Naive thymus-derived CD8-positive, alpha-beta T cell (primary cell): Measurements from ENCODE around the gene SCN11A. TPM values are rescaled to one million over a fixed set of nuclear protein-coding genes. Genes with fewer than 3 reads are reported as not detected.
A peak's percentile ranks its signal among the peaks of the same experiment; 100 is the strongest.

Source experiments
- ATAC-seq, 2 donors: fragments of 150-1000 bp; cut with Tn5 transposase in 1 of 2; sonication (Bioruptor Pico), chemical (Tn5 transposase) in 1 of 2; 1 replicate in 1 of 2; 2 replicates in 1 of 2; pipeline ENCODE4 v1.10.0; 2021; ENCODE audit warnings: mild to moderate bottlenecking in 2 of 2, moderate library complexity in 2 of 2
- POLR2A ChIA-PET: fragments of 350-600 bp; sonication (Branson Sonifier 250); formaldehyde crosslinking; loops from one replicate; lab custom pipeline; 2021; ENCODE audit warnings: antibody characterized with exemption; lab: Charles Lee
- DNase-seq, 10 donors: peaks; one replicate each; pipeline versions ENCODE4 v3.0.0 to v3.0.0-alpha.2; 2020 to 2022
- H3K27ac Mint-ChIP-seq, 10 donors: one replicate each; pipeline ENCODE4 v1.8.0; 2020 to 2022; ENCODE audit warnings: mild to moderate bottlenecking in 10 of 10, mixed read lengths in 10 of 10, moderate library complexity in 4 of 10, inconsistent platforms in 1 of 10
- H3K27me3 Mint-ChIP-seq, 5 donors: one replicate each; pipeline ENCODE4 v1.8.0; 2021 to 2022; ENCODE audit warnings: mixed read lengths in 5 of 5
- H3K36me3 Mint-ChIP-seq, 3 donors: one replicate each; pipeline ENCODE4 v1.8.0; 2020 to 2022; ENCODE audit warnings: mixed read lengths in 3 of 3, mild to moderate bottlenecking in 2 of 3, inconsistent platforms in 1 of 3
- H3K4me1 Mint-ChIP-seq, 4 donors: one replicate each; pipeline ENCODE4 v1.8.0; 2021 to 2022; ENCODE audit warnings: mixed read lengths in 4 of 4
- H3K4me3 Mint-ChIP-seq, 10 donors: one replicate each; pipeline ENCODE4 v1.8.0; 2020 to 2022; ENCODE audit warnings: mild to moderate bottlenecking in 10 of 10, mixed read lengths in 10 of 10, moderate library complexity in 6 of 10, inconsistent platforms in 1 of 10
- H3K9me3 Mint-ChIP-seq, 9 donors: one replicate each; pipeline ENCODE4 v1.8.0; 2020 to 2022; ENCODE audit warnings: mixed read lengths in 9 of 9, mild to moderate bottlenecking in 3 of 9, inconsistent platforms in 1 of 9, moderate library complexity in 1 of 9
- polyA plus RNA-seq, 3 donors: library from polyadenylated mRNA; unstranded; fragments of 300-500 nt; fragmentation: Illumina TruSeq; gene quantifications; one replicate each; pipeline ENCODE4 v1.2.3, GENCODE V29; 2021
- total RNA-seq, 8 experiments: library from RNA in 2 of 8; stranded (reverse) in 2 of 8; gene quantifications; one replicate each; pipeline ENCODE4 v1.2.3 and lab custom pipeline; 2021 to 2026

SCN11A gene
- under 1 TPM; 0.39 to 0.47 TPM for total RNA-seq
- not detected for polyA plus RNA-seq
- total RNA-seq (lab: John Stamatoyannopoulos, UW), result 0.32 to 3.4 (median 2.2) reads per million in 6 experiments

GRCh38 chr3:39051649-39052561 is at the start of gene SCN11A, which contains the start of gene WDR48:
Gene SCN11A (minus strand): TSS chr3:39051944. CDS start chr3:38950362, 101,582 bp downstream.
Gene WDR48 (plus strand): TSS chr3:39052016. CDS start chr3:39052026, 10 bp downstream.
- Mint-ChIP-seq H3K4me3 (peak within 1 kb of the TSS; percentile 92 to 100 (median 98)), H3K4me1 (peaks cover 28 to 76% (median 69%) of the 10 kb centered on the region in 4 donors), H3K27ac (peak within 1 kb of the TSS; percentile 98 to 100 (median 99)), H3K36me3 (peaks cover 0 to 7% (median 0%) of the 10 kb centered on the region in 3 donors), H3K27me3 (no peaks in the 10 kb centered on the region), H3K9me3 (no peaks in the 10 kb centered on the region)
- POLR2A ChIA-PET, result interaction anchor here (0.5 to 0.8 kb wide), 3 partner anchors 51 to 121 kb away, joined by 3 read pairs; no protein-coding TSS in a partner anchor
- peak; percentile 80 to 98 (median 91) for DNase-seq
- peak; percentile 88 to 91 for ATAC-seq

GRCh38 chr3:39101022-39101689 is 49.4 kb upstream of the SCN11A start:
- DNase-seq (peak in 8 of 10 donors; percentile 17 to 73 (median 49)), ATAC-seq (peak; percentile 74 to 81)
- no peaks in the 10 kb centered on the region for H3K27me3 Mint-ChIP-seq
- peaks cover 0 to 24% (median 0%) of the 10 kb centered on the region in 3 donors for H3K36me3 Mint-ChIP-seq
- no peak overlapping the region for H3K4me3 Mint-ChIP-seq
- no peaks in the 10 kb centered on the region for H3K9me3 Mint-ChIP-seq
- peak overlapping the region in 9 of 10 donors; percentile 31 to 75 (median 56) for H3K27ac Mint-ChIP-seq
- H3K4me1 Mint-ChIP-seq, result peaks cover 25 to 44% (median 37%) of the 10 kb centered on the region in 4 donors
- POLR2A ChIA-PET, result no interaction called here

GRCh38 chr3:39100500-39100886 is 48.7 kb upstream of the SCN11A start:
- H3K4me3 Mint-ChIP-seq, result no peak overlapping the region
- H3K4me1 Mint-ChIP-seq, result peaks cover 19 to 37% (median 30%) of the 10 kb centered on the region in 4 donors
- H3K27ac Mint-ChIP-seq, result peak overlapping the region in 1 of 10 donors; percentile 43
- H3K27me3 Mint-ChIP-seq, result no peaks in the 10 kb centered on the region
- no peak for DNase-seq
- H3K36me3 Mint-ChIP-seq, result peaks cover 0 to 31% (median 0%) of the 10 kb centered on the region in 3 donors
- POLR2A ChIA-PET, result no interaction called here
- no peak for ATAC-seq
- no peaks in the 10 kb centered on the region for H3K9me3 Mint-ChIP-seq

- peak overlapping the region in 4 of 10 donors; percentile 15 to 55 (median 34) for H3K27ac Mint-ChIP-seq
These were observed 48.2 kb upstream of the SCN11A start for GRCh38 chr3:39099738-39100499.

GRCh38 chr3:39099242-39099641 is 47.5 kb upstream of the SCN11A start:
- H3K27me3 Mint-ChIP-seq, result no peaks in the 10 kb centered on the region
- no peaks in the 10 kb centered on the region for H3K9me3 Mint-ChIP-seq
- H3K36me3 Mint-ChIP-seq, result peaks cover 0 to 44% (median 1%) of the 10 kb centered on the region in 3 donors
- POLR2A ChIA-PET, result no interaction called here
- no peak for DNase-seq
- peak overlapping the region in 4 of 10 donors; percentile 29 to 78 (median 42) for H3K27ac Mint-ChIP-seq
- H3K4me1 Mint-ChIP-seq, result peaks cover 14 to 29% (median 21%) of the 10 kb centered on the region in 4 donors
- ATAC-seq, result no peak
- H3K4me3 Mint-ChIP-seq, result no peak overlapping the region

More at GRCh38 chr3:39099738-39100499, 48.2 kb upstream of the SCN11A start:
- no peaks in the 10 kb centered on the region for H3K27me3 Mint-ChIP-seq
- H3K9me3 Mint-ChIP-seq, result no peaks in the 10 kb centered on the region
- ATAC-seq (no peak), DNase-seq (no peak)
- H3K4me1 Mint-ChIP-seq, result peaks cover 15 to 32% (median 25%) of the 10 kb centered on the region in 4 donors
- POLR2A ChIA-PET, result no interaction called here
- H3K36me3 Mint-ChIP-seq, result peaks cover 0 to 37% (median 0%) of the 10 kb centered on the region in 3 donors
- H3K4me3 Mint-ChIP-seq, result no peak overlapping the region

GRCh38 chr3:39098473-39099000 is 46.8 kb upstream of the SCN11A start:
- Mint-ChIP-seq H3K4me1 (peaks cover 11 to 24% (median 17%) of the 10 kb centered on the region in 4 donors), H3K4me3 (no peak overlapping the region), H3K9me3 (no peaks in the 10 kb centered on the region), H3K27ac (no peak overlapping the region), H3K36me3 (peaks cover 0 to 51% (median 4%) of the 10 kb centered on the region in 3 donors), H3K27me3 (no peaks in the 10 kb centered on the region)
- POLR2A ChIA-PET, result no interaction called here
- no peak for DNase-seq
- no peak for ATAC-seq

- Mint-ChIP-seq H3K27me3 (no peaks in the 10 kb centered on the region), H3K27ac (peak overlapping the region in 2 of 10 donors; percentile 37 to 63), H3K4me1 (peaks cover 7 to 18% (median 13%) of the 10 kb centered on the region in 4 donors), H3K4me3 (no peak overlapping the region), H3K9me3 (no peaks in the 10 kb centered on the region), H3K36me3 (peaks cover 0 to 57% (median 9%) of the 10 kb centered on the region in 3 donors)
- POLR2A ChIA-PET, result no interaction called here
- DNase-seq, result no peak
- ATAC-seq, result no peak
These were observed 46.1 kb upstream of the SCN11A start for GRCh38 chr3:39097716-39098472.

- peak overlapping the region in 5 of 10 donors; percentile 6 to 69 (median 55) for H3K27ac Mint-ChIP-seq
- H3K9me3 Mint-ChIP-seq, result no peaks in the 10 kb centered on the region
- POLR2A ChIA-PET, result no interaction called here
- no peak overlapping the region for H3K4me3 Mint-ChIP-seq
- no peak for DNase-seq
- H3K36me3 Mint-ChIP-seq, result peaks cover 0 to 67% (median 12%) of the 10 kb centered on the region in 3 donors
- H3K4me1 Mint-ChIP-seq, result peaks cover 4 to 7% (median 6%) of the 10 kb centered on the region in 4 donors
- ATAC-seq, result no peak
- no peaks in the 10 kb centered on the region for H3K27me3 Mint-ChIP-seq
These were observed 45.0 kb upstream of the SCN11A start for GRCh38 chr3:39096775-39097174.

GRCh38 chr3:39095778-39096177 is 44.0 kb upstream of the SCN11A start:
- peaks cover 0 to 77% (median 12%) of the 10 kb centered on the region in 3 donors for H3K36me3 Mint-ChIP-seq

GRCh38 chr3:39094851-39095677 is 43.3 kb upstream of the SCN11A start:
- DNase-seq (no peak), ATAC-seq (no peak)
- Mint-ChIP-seq H3K36me3 (peaks cover 0 to 84% (median 12%) of the 10 kb centered on the region in 3 donors), H3K4me3 (no peak overlapping the region), H3K9me3 (no peaks in the 10 kb centered on the region), H3K27me3 (no peaks in the 10 kb centered on the region), H3K27ac (peak overlapping the region in 4 of 10 donors; percentile 13 to 68 (median 29)), H3K4me1 (peaks cover 0 to 2% (median 0%) of the 10 kb centered on the region in 4 donors)
- POLR2A ChIA-PET, result no interaction called here

More at GRCh38 chr3:39095778-39096177, 44.0 kb upstream of the SCN11A start:
- Mint-ChIP-seq H3K4me3 (no peak overlapping the region), H3K27ac (peak overlapping the region in 2 of 10 donors; percentile 23 to 73), H3K27me3 (no peaks in the 10 kb centered on the region), H3K4me1 (peaks cover 0 to 2% (median 0%) of the 10 kb centered on the region in 4 donors), H3K9me3 (no peaks in the 10 kb centered on the region)
- DNase-seq (no peak), ATAC-seq (no peak)
- POLR2A ChIA-PET, result no interaction called here
